ENCODE results near the gene RPS17. TPM values are rescaled to one million over a fixed set of nuclear protein-coding genes. Genes with fewer than 3 reads are reported as not detected.

Gene RPS17
- total RNA-seq, 2 donors from 2014 or later: 987 to 1,378 TPM

GRCh38 chr15:82545002-82545401 is 4.7 kb upstream of the RPS17 start:
- intact Hi-C loops (cut with DNase I): no loop called here
- DNase-seq (no peak), ATAC-seq (no peak)
- H3K27me3 ChIP-seq: no peaks in the 10 kb centered on the region
- WGBS, 2 donors: 45 to 47% methylated on average over 3 of the region's 3 CpGs
- peaks cover 5% of the 10 kb centered on the region for H3K4me1 ChIP-seq
- no peaks in the 10 kb centered on the region for H3K9me3 ChIP-seq
- TF ChIP-seq POLR2A (IDR thresholded peaks at IDR 0.05) (no peak), CTCF (IDR thresholded peaks at IDR 0.05) (no peak)
- H3K27ac ChIP-seq: no peak overlapping the region
- no peak overlapping the region for H3K4me3 ChIP-seq
- no peaks in the 10 kb centered on the region for H3K36me3 ChIP-seq (replicated peaks in 1 of 2; ENCODE audit: insufficient read depth in 1 of 2, low read depth in 2 of 2)

- Histone ChIP-seq H3K4me1 (peaks cover 5% of the 10 kb centered on the region), H3K36me3 (replicated peaks in 1 of 2; ENCODE audit: insufficient read depth in 1 of 2, low read depth in 2 of 2) (no peaks in the 10 kb centered on the region), H3K4me3 (no peak overlapping the region), H3K27me3 (no peaks in the 10 kb centered on the region), H3K27ac (no peak overlapping the region), H3K9me3 (no peaks in the 10 kb centered on the region)
- intact Hi-C loops (cut with DNase I): no loop called here
- ATAC-seq (no peak), DNase-seq (no peak)
- WGBS, 2 donors: 61 to 70% methylated on average over 8 to 9 of the region's 9 CpGs
- TF ChIP-seq POLR2A (IDR thresholded peaks at IDR 0.05) (no peak), CTCF (IDR thresholded peaks at IDR 0.05) (no peak)
These were observed 4.2 kb upstream of the RPS17 start for GRCh38 chr15:82544431-82544830.

- WGBS, 2 donors: 63 to 70% methylated on average over 2 of the region's 2 CpGs
- TF ChIP-seq CTCF (IDR thresholded peaks at IDR 0.05): no peak
- no peak for TF ChIP-seq POLR2A (IDR thresholded peaks at IDR 0.05)
- H3K4me1 ChIP-seq: peaks cover 17% of the 10 kb centered on the region
- H3K27me3 ChIP-seq: no peaks in the 10 kb centered on the region
- H3K4me3 ChIP-seq: no peak overlapping the region
- intact Hi-C loops (cut with DNase I): no loop called here
- no peak for ATAC-seq
- H3K36me3 ChIP-seq (replicated peaks in 1 of 2; ENCODE audit: insufficient read depth in 1 of 2, low read depth in 2 of 2): peaks cover 0 to 4% of the 10 kb centered on the region in 2 donors
- no peaks in the 10 kb centered on the region for H3K9me3 ChIP-seq
- DNase-seq: no peak
- no peak overlapping the region for H3K27ac ChIP-seq
These were observed 2.9 kb upstream of the RPS17 start for GRCh38 chr15:82543160-82543559.

DNA sequence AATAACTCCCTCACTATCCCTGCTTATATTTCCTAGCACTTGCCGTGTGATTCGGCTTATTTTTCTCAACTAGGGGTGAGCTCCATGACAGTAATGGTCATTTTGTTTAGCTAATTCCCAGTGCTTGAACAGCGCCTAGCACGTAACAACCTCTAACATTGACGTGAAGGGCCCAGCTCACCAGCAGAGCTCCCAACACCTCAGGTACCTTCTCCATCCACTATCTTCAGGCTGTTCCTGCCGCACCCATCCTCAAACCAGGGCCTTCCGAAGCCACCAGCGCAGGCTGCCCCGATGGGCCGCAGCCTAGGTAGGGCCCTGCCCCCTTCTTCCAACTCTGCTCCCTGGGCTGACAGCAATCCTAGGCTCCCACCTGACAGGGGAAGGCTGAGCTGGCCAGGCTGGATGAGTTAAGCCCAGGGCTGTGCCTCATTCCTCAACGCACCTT is 751 bp upstream of the RPS17 start:
- Histone ChIP-seq H3K27me3 (no peaks in the 10 kb centered on the region), H3K36me3 (replicated peaks in 1 of 2; ENCODE audit: insufficient read depth in 1 of 2, low read depth in 2 of 2) (peaks cover 8 to 23% of the 10 kb centered on the region in 2 donors), H3K9me3 (no peaks in the 10 kb centered on the region), H3K27ac (peak overlapping the region; percentile 49 to 87 (median 83)), H3K4me1 (peaks cover 23% of the 10 kb centered on the region), H3K4me3 (peak overlapping the region; percentile 59 to 95)
- TF ChIP-seq POLR2A (IDR thresholded peaks at IDR 0.05): no peak
- TF ChIP-seq CTCF (IDR thresholded peaks at IDR 0.05): no peak
- intact Hi-C loops (cut with DNase I): no loop called here
- WGBS, 2 donors: 16 to 21% methylated on average over 7 to 11 of the region's 11 CpGs
- DNase-seq (peak in 2 of 4 donors; percentile 15 to 24), ATAC-seq (peak; percentile 3)

DNA sequence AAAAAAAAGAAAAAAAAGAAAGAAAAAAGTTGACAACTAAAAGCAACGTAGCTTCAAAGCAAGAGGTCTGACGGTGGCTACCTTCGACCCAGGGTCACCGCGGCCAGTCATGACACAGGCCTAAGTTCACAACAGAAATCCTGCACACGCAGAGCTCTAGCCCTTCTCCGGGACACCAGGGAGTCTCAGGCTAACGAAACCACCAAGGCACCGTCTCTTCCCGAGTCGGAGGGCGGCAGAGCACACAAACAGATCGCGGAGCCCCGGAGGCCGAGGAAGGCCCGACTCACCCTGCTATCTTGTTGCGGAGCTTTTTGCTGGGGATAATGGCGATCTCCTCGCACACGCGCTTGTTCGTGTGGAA is 584 bp downstream of the RPS17 start:
- Histone ChIP-seq H3K4me3 (peak overlapping the region; percentile 59 to 95), H3K27me3 (no peaks in the 10 kb centered on the region), H3K36me3 (replicated peaks in 1 of 2; ENCODE audit: insufficient read depth in 1 of 2, low read depth in 2 of 2) (peaks cover 8 to 23% of the 10 kb centered on the region in 2 donors), H3K9me3 (no peaks in the 10 kb centered on the region), H3K4me1 (peaks cover 23% of the 10 kb centered on the region), H3K27ac (peak overlapping the region; percentile 41 to 87 (median 83))
- DNase-seq: peak in 3 of 4 donors; percentile 16 to 20 (median 20)
- intact Hi-C loops (cut with DNase I): no loop called here
- ATAC-seq: no peak
- WGBS, 2 donors: 0 to 1% methylated on average over 11 to 23 of the region's 23 CpGs
- no peak for TF ChIP-seq POLR2A (IDR thresholded peaks at IDR 0.05)
